Measurements from ENCODE around the gene CDC16.
"Not testable (repeated sequence)": the region's sequence is repeated elsewhere in the genome, so short reads cannot be mapped to it uniquely, and the experiment has no call there.

The CDC16 gene

GRCh38 chr13:114264313-114264712 lies 29.6 kb downstream of the CDC16 start:
- not testable (repeated sequence) for DNase-seq (ENCODE audit: low read depth)

DNA sequence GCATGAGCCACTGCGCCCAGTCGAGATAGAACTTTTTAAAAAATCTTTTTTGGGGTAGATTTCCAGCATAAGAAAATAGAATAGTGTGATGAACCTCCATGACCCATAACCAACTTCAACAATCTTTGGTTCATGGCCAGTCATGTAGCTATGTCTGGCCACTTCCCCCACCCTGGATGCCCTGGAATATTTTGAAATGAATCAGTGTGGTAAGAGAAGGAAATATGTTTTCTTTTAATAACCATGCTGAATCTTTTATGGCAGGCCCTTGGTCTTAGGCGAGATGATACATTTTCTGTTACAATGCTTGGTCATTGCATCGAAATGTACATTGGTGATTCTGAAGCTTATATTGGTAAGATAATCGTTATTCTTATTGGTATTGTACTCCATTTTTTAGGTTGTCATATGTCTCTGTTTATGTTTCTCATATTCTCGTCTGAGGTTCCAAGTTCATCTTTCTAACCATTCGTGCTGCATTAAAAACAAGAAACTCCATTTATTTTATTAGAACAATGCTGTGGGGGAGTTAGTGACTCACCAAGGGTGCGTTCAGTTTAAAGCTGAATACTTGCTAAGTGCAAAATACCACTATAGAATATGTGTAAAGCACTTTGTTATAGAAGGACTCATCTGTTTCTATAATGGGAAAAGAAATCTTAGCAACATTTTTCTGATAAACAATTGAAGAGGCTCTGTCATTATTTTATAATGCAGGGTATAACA lies 30.4 kb downstream of the CDC16 start:
- peak; percentile 82 for DNase-seq (ENCODE audit: low read depth)

GRCh38 chr13:114266241-114266640 lies 31.5 kb downstream of the CDC16 start:
- no peak for DNase-seq (ENCODE audit: low read depth)

GRCh38 chr13:114268344-114269280 lies 33.9 kb downstream of the CDC16 start:
- no peak for DNase-seq (ENCODE audit: low read depth)

DNA sequence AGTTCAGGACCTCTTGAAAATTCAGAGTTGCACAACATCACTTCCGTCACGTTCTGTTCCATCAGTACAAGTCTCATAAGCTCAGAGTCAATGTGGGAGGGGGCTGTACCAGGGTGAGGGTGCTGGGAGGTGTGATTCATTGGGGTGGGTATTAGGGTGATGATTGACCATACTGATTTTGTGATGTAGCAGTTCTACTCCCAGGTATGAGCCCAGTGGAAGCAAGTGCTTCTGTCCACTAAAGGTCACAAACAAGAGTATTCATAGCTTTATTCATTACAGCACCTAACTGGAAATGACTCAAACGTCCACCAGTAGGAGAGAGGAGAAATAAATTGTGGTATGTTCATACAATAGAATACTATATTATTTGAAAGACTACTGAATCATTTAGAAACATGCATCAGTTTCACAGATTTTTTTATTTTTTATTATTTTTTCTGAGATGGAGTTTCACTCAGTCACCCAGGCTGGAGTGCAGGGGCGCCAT lies 34.6 kb downstream of the CDC16 start:
- no peak for DNase-seq (ENCODE audit: low read depth)

DNA sequence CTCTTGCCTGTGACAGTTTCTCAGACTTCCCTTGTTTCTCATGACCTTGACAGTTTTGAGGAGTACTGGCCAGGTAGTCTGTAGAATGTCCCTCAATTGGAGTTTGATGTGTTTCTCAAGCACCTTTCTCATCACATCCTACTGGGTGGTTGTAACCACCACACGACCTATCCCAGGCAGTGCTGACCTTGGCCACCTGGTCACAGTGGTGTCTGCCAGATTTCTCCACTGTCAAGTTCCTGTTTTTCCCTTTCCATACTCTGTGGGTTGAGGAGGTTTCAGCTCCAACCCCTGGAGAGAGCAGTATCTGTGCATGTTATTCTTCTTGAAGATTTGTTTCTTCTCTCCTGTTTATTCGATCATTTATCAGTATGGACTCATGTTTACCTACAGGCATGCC lies 38.3 kb downstream of the CDC16 start:
- no peak for DNase-seq (ENCODE audit: low read depth)

- no peak for DNase-seq (ENCODE audit: low read depth)
Observed at GRCh38 chr13:114275304-114275703, 40.6 kb downstream of the CDC16 start.

DNA sequence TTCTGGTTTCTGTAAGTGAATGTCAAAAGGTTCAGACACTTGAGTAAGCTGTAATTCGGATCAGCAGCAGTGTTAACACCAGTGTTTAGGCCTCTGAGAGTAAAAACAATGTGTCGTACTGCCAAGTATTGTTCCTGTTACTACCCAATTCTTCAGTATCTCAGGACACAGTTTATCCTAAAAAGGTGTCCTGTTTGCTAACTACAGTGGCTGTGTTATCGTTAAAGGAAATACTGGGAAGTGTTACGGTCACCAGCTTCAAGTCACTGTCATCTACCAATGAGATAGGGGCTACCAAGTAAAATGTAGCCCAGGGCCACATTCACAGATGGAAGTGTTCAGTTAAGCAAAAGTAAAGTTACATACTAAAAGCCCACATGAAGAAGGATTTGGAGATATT lies 44.4 kb downstream of the CDC16 start:
- no peak for DNase-seq (ENCODE audit: low read depth)

DNA sequence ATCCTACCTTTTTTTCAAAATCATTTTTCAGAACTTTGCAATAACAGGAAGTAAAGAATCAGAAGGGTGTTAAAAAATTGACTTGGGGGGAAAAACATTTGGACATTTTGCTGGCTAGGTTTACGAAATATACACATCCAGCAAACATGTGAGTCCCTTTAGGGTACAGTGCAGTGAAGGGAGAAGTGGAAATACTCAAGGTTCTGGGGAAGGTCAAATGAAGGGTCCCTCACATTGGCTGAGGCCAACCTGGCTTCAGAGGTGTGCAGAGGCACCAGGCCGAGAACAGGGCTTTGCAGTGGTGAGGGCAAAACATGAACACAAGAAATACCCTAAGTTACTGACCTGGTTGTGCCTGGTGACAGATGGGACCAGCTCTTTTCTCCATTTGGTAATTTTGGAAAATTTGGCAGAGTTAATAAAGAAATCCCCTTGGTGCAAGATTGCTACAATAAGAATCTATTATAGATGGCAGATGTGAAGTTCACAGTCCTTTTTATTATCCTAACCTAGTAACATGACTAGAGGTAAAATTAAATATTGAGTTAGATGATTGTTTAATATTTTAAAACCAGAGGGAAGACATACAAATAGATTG lies 45.2 kb downstream of the CDC16 start:
- DNase-seq (ENCODE audit: low read depth), result no peak

DNA sequence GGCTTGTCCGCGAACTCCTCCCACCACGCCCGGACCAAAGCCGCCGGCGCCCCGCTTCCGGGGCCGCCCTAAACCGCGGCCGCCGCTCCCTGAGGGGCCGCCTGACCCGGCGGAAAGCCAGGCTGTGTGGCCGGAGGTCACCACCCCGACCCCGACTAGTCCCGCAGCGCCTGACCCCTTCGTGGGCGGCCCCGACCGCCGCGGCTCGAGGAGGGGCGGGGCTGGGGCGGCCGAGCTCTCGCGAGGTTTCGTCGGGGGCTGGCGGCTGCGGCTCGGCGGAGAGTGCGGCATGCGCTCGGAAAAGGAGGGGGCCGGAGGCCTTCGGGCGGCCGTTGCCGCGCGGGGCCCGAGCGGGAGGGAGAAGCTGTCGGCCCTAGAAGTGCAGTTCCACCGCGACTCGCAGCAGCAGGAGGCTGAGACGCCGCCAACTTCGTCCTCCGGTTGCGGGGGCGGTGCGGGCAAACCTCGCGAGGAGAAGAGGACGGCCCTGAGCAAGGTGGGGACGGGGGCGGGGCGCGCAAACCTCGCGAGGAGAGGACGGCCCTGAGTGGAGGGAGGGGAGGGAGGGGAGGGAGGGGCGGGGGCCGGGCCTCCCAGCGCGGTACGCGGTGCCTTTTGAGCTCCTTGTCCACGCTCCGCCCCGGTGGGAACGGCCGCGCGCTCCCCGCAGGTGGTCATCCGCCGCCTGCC lies 46.8 kb downstream of the CDC16 start, which contains the start of gene UPF3A:
TSS of gene UPF3A (plus strand) at position 251 of the 690 bp plus-strand sequence. CDS start at position 290, 39 bp downstream.
- peak; percentile 93 for DNase-seq (ENCODE audit: low read depth)

- DNase-seq (ENCODE audit: low read depth), result peak; percentile 80
Observed at GRCh38 chr13:114282041-114282670, 47.5 kb downstream of the CDC16 start.

GRCh38 chr13:114283576-114283975 lies 48.9 kb downstream of the CDC16 start:
- no peak for DNase-seq (ENCODE audit: low read depth)

DNA sequence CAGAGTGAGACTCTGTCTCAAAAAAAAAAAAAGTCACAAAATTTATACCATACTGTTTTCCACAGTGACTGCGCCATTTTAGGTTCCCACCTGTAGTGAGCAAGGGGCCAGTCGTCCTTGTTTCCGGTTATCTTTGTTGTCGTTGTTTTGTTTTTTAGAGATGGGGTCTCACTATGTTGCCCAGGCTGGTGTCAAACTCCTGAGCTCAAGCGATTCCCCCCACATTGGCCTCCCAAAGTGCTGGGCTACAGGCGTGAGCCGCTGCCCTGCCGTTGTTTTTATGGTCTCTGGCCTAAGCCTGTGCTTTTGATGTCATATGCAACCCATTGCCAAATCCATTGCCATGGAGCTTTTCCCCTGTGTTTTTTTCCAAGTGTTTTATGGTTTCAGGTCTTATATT lies 50.0 kb downstream of the CDC16 start:
- no peak for DNase-seq (ENCODE audit: low read depth)

DNA sequence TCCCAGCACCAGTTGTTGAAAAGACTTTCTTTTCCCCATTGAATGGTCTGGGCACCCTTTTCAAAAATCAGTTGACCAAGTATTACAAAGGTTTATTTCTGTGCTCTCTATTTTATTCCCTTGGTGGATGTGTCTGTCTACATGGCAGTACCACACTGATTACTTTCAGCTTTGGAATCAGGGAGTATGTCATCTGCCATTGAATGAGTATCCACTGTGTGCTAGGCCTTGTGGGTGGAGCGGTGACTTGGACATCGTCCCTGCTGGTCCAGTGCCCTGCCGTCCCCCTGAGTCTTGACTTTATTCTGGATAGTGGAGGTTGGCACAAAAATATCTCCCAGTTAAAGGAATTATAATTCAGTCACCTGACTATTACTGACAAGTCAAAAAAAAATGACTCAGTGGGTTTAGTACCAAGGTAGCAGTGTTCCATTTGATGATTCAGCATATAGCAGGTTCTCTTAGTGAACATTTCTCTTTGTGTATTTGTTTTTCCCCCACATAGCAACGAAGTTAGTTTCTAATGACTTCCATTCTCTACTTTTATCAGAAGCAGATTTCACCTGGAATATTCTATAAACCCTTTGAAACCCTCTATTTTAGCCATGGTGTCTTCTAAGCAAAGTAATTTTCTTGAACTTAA lies 50.6 kb downstream of the CDC16 start:
- peak; percentile 47 for DNase-seq (ENCODE audit: low read depth)

- peak; percentile 47 for DNase-seq (ENCODE audit: low read depth)
Observed at GRCh38 chr13:114286808-114287207, 52.1 kb downstream of the CDC16 start.

DNA sequence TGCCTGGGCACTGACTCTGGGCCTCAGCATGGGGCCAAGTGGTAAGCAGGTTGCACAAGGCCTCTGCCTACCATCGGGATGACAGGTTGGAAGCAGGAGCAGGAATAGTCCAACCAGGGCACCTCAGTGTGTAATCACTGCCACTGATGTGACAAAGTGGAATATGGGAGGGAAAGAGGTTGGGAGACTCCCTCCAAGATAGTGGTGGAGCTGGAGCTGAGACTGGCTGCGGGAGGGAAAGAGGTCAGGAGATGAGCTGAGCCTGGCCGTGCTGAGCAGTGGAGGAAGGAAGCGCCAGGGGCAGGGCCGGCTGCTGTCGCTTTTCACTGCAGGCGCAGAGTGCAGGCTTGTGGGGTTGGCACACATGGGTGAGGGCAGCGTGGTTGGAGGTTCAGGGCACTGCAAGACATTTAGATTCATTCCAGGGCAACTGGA lies 53.5 kb downstream of the CDC16 start:
- no peak for DNase-seq (ENCODE audit: low read depth)

DNA sequence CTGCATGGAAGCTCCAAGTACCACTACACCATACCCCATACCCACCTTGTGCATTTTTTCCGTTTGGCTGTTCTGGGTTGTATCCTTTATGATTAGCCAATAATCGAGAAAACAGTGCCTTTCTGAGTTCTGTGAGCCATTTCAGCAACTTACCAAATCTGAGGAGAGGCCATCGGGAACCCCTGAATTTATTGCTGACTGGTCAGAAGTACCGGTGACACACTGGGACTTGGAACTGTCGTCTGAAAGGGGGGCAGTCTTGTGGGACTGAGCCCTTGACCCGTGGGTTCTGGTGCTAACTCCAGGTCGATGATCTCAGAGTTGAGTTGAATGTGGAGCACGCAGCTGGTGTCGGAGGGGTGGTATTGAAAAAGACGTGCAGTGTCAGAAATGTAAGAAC lies 61.8 kb downstream of the CDC16 start:
- no peak for DNase-seq (ENCODE audit: low read depth)

DNA sequence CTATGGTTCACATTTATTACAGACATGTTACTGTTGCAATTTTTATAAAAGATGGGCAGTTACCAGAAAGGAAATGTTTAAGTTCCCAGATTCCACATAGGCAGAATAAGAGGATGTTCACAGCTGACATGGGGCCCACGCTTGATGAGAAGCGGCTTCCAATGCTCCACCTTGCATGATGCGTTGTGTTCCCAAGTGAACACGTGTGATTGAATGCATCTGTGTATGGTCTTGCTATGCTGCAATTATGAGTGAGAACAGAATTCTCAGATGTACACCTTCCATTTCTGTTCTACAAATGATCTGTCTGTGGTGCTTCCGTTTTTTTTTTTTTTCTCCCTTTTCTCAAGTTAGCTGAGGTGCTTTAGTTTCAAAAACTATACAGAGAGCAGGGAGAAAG lies 62.2 kb downstream of the CDC16 start:
- no peak for DNase-seq (ENCODE audit: low read depth)

DNA sequence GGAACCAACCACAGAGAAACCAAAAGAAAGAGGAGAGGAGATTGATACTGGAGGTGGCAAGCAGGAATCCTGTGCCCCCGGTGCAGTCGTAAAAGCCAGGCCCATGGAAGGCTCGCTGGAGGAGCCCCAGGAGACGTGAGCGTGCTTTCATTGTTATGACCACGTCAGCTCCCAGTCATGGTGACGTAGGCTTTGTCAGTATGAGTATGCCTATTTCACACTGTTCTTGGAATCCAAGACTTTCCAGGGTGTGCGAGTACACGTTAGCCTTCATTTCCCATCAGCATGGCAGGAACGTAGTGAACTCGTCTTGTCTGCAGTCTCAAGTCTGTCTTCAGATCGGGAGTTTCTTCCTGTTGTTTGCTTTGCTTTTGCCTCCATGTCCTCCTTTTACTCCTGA lies 64.2 kb downstream of the CDC16 start:
- DNase-seq (ENCODE audit: low read depth), result no peak

DNA sequence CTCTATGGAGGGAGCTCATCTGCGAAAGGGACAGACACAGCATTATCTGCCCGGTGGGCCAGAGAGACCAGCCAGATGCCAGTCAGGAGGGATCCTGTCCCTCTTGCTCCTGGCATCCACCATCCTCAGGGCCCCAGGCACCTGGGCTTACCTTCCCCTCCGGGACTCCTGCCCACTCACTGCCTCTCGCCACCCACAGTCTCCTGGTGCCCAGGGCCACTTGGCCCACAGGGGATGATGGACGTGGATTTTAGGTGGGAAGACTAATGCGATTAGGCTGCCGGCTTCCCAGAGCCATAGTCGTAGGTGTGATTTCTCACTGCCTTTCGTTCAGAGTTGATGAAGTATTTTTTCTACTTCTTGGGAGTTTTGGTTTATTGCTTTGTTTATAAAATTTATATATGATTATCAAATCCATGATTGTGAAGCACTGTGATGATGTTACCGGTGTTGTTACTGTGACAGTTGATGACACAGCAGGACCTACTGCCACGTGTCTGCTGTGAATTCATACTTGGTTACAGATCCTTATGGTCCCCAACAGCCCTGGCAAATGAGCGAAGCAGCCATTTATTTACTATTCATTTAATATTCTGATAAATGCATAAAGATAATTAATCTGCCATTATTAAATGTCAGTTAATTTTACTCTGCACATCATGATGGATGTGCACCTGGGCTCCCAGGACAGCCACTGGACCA lies 65.1 kb downstream of the CDC16 start:
- DNase-seq (ENCODE audit: low read depth), result no peak

Measured in ELR (cell line).